CD4-positive, alpha-beta T cell (primary cell): ENCODE results near the gene SELP. TPM values are rescaled to one million over a fixed set of nuclear protein-coding genes. Genes with fewer than 3 reads are reported as not detected.
A peak's percentile ranks its signal among the peaks of the same experiment; 100 is the strongest.

Experiments used
- ATAC-seq: fragments of 200-7000 bp; cut with Tn5 transposase; one replicate; pipeline ENCODE4 v1.10.0; 2022; ENCODE audit warnings: mild to moderate bottlenecking; ENCODE audit not compliant: poor library complexity
- CTCF ChIA-PET: fragments of 350-600 bp; sonication (Branson Sonifier 250); formaldehyde crosslinking; loops from one replicate; lab custom pipeline; 2021; ENCODE audit warnings: antibody characterized with exemption, inconsistent platforms; lab: Charles Lee
- POLR2A ChIA-PET: fragments of 350-600 bp; sonication (Branson Sonifier 250); formaldehyde crosslinking; loops from one replicate; lab custom pipeline; 2021; ENCODE audit warnings: antibody characterized with exemption, inconsistent platforms; lab: Charles Lee
- DNase-seq, 14 experiments: peaks; one replicate each; pipeline ENCODE4 v3.0.0-alpha.2; 2013 to 2020; ENCODE audit warnings: mixed read lengths in 2 of 14
- H3K27ac ChIP-seq, 2 donors: one replicate each; pipeline versions ENCODE4 v1.5.1 to v1.7.0; 2013; ENCODE audit warnings: low read length in 2 of 2, low read depth in 1 of 2, mild to moderate bottlenecking in 1 of 2
- H3K27me3 ChIP-seq, 2 experiments: 1 replicate in 1 of 2; 2 replicates in 1 of 2; pipeline versions ENCODE4 v1.6.1 to v1.7.0; 2013; ENCODE audit warnings: low read length in 2 of 2, control low read depth in 1 of 2, mild to moderate bottlenecking in 1 of 2, moderate library complexity in 1 of 2; ENCODE audit not compliant: insufficient read depth in 2 of 2, control insufficient read depth in 1 of 2
- H3K36me3 ChIP-seq: one replicate; pipeline ENCODE4 v1.6.1; 2013; ENCODE audit warnings: low read length, control low read depth; ENCODE audit not compliant: insufficient read depth
- H3K4me1 ChIP-seq: one replicate; pipeline ENCODE4 v1.6.1; 2013; ENCODE audit warnings: low read length, control low read depth; ENCODE audit not compliant: insufficient read depth
- H3K4me3 ChIP-seq: one replicate; pipeline ENCODE4 v1.5.1; 2013; ENCODE audit warnings: mild to moderate bottlenecking, low read length, moderate library complexity
- H3K9me3 ChIP-seq, 2 experiments: 1 replicate in 1 of 2; 2 replicates in 1 of 2; pipeline versions ENCODE4 v1.6.1 to v1.7.0; 2013; ENCODE audit warnings: low read length in 2 of 2, mild to moderate bottlenecking in 2 of 2, control low read depth in 1 of 2, moderate library complexity in 1 of 2; ENCODE audit not compliant: control insufficient read depth in 1 of 2, insufficient read depth in 1 of 2
- H3K27ac Mint-ChIP-seq: one replicate; pipeline ENCODE4 v1.8.0; 2020; ENCODE audit warnings: mixed read lengths
- H3K27me3 Mint-ChIP-seq: one replicate; pipeline ENCODE4 v1.8.0; 2021; ENCODE audit warnings: mixed read lengths
- H3K36me3 Mint-ChIP-seq: one replicate; pipeline ENCODE4 v1.8.0; 2021; ENCODE audit warnings: low read depth, mixed read lengths
- H3K4me1 Mint-ChIP-seq: one replicate; pipeline ENCODE4 v1.8.0; 2021; ENCODE audit warnings: low read depth, mixed read lengths
- H3K4me3 Mint-ChIP-seq: one replicate; pipeline ENCODE4 v1.8.0; 2020; ENCODE audit warnings: mild to moderate bottlenecking, mixed read lengths
- H3K9me3 Mint-ChIP-seq: one replicate; pipeline ENCODE4 v1.8.0; 2020; ENCODE audit warnings: mixed read lengths
- CTCF ChIP-seq: fragments of 200-600 bp; IDR thresholded peaks from one replicate; pipeline ENCODE4 v1.8.0; 2022; ENCODE audit warnings: antibody characterized with exemption, mild to moderate bottlenecking
- intact Hi-C, 2 experiments: fragments of 100-400 bp; cut with DNase I in 1 of 2; cut with micrococcal nuclease in 1 of 2; formaldehyde crosslinking; loops; one replicate each; pipeline versions ENCODE4 v1.15.1 to v1.9.0; 2023 to 2025; cut with DNase I, micrococcal nuclease
- total RNA-seq, 174 experiments: library from RNA in 2 of 174; stranded (reverse) in 2 of 174; gene quantifications; one replicate each; pipeline ENCODE4 v1.2.3 and lab custom pipeline; 2021 to 2026

The SELP gene
- total RNA-seq, 2 experiments from 2014 or later = 1.3 to 1.4 TPM

- no peaks in the 10 kb centered on the region for H3K27me3 ChIP-seq
- DNase-seq (no peak), ATAC-seq (no peak)
- no peak overlapping the region for H3K27ac ChIP-seq
- H3K36me3 ChIP-seq = peaks cover 4% of the 10 kb centered on the region
- H3K9me3 ChIP-seq = no peaks in the 10 kb centered on the region
- peaks cover 18% of the 10 kb centered on the region for H3K36me3 Mint-ChIP-seq
- no peak for TF ChIP-seq CTCF
- peaks cover 4% of the 10 kb centered on the region for H3K9me3 Mint-ChIP-seq
- H3K27ac Mint-ChIP-seq = no peak overlapping the region
- no peaks in the 10 kb centered on the region for H3K27me3 Mint-ChIP-seq
- ChIA-PET POLR2A (no interaction called here), CTCF (interaction anchor here (0.6 kb wide), 1 partner anchor 18 kb away, joined by 3 read pairs; no protein-coding TSS in a partner anchor)
- H3K4me1 ChIP-seq = no peaks in the 10 kb centered on the region
- H3K4me3 Mint-ChIP-seq = no peak overlapping the region
- intact Hi-C loops = no loop called here
- H3K4me3 ChIP-seq = no peak overlapping the region
- H3K4me1 Mint-ChIP-seq = peaks cover 11% of the 10 kb centered on the region
These were observed 68.2 kb downstream of the SELP start for GRCh38 chr1:169561692-169562091.

- CTCF ChIA-PET = interaction anchor here (1.4 to 1.6 kb wide), 2 partner anchors 11 to 27 kb away, joined by 3 read pairs; no protein-coding TSS in a partner anchor
- no peaks in the 10 kb centered on the region for H3K27me3 Mint-ChIP-seq
- H3K27ac ChIP-seq = no peak overlapping the region
- H3K9me3 ChIP-seq = no peaks in the 10 kb centered on the region
- no peak overlapping the region for H3K4me3 ChIP-seq
- H3K27ac Mint-ChIP-seq = no peak overlapping the region
- H3K4me1 Mint-ChIP-seq = no peaks in the 10 kb centered on the region
- no peak overlapping the region for H3K4me3 Mint-ChIP-seq
- H3K36me3 Mint-ChIP-seq = peaks cover 26% of the 10 kb centered on the region
- DNase-seq = no peak
- no peaks in the 10 kb centered on the region for H3K4me1 ChIP-seq
- POLR2A ChIA-PET = interaction anchor here (1.9 kb wide), 1 partner anchor 9 kb away, joined by 7 read pairs; no protein-coding TSS in a partner anchor
- H3K36me3 ChIP-seq = peaks cover 8% of the 10 kb centered on the region
- no peaks in the 10 kb centered on the region for H3K27me3 ChIP-seq
- intact Hi-C loops = no loop called here
- TF ChIP-seq CTCF = no peak
- no peaks in the 10 kb centered on the region for H3K9me3 Mint-ChIP-seq
- no peak for ATAC-seq
These were observed 72.8 kb downstream of the SELP start for GRCh38 chr1:169557131-169557530.

- Histone ChIP-seq H3K4me1 (no peaks in the 10 kb centered on the region), H3K36me3 (peaks cover 4% of the 10 kb centered on the region), H3K4me3 (no peak overlapping the region), H3K27me3 (no peaks in the 10 kb centered on the region), H3K27ac (no peak overlapping the region), H3K9me3 (no peaks in the 10 kb centered on the region)
- ATAC-seq (peak; percentile 76), DNase-seq (peak in 3 of 14 experiments; percentile 64 to 69 (median 66))
- H3K27me3 Mint-ChIP-seq = no peaks in the 10 kb centered on the region
- intact Hi-C loops = loop anchor here (1.0 to 5.0 kb wide), 4 partner anchors 37 to 259 kb away; partner anchors contain the start of gene F5 (in 2 of the 2)
- H3K9me3 Mint-ChIP-seq = no peaks in the 10 kb centered on the region
- no peak overlapping the region for H3K27ac Mint-ChIP-seq
- peak; percentile 62 for TF ChIP-seq CTCF
- CTCF ChIA-PET = interaction anchor here (1.5 to 7.9 kb wide), 3 partner anchors 51 to 259 kb away, joined by 3 to 48 read pairs (median 7); no protein-coding TSS in a partner anchor
- H3K4me1 Mint-ChIP-seq = peaks cover 4% of the 10 kb centered on the region
- peaks cover 8% of the 10 kb centered on the region for H3K36me3 Mint-ChIP-seq
- H3K4me3 Mint-ChIP-seq = no peak overlapping the region
- POLR2A ChIA-PET = interaction anchor here (1.1 kb wide), 1 partner anchor 145 kb away, joined by 3 read pairs; no protein-coding TSS in a partner anchor
These were observed 79.6 kb downstream of the SELP start for GRCh38 chr1:169550294-169550693.
